Stimulated activated CD8-positive, alpha-beta memory T cell treated with anti-CD3 and anti-CD28 coated beads, Interleukin-15, amount 100 ng/mL, for 4 hours (primary cell): Measurements from ENCODE around the gene SPINK2.

Experiments used
- DNase-seq, 2 donors: peaks; one replicate each; pipeline ENCODE4 v3.0.0-alpha.2; 2020; ENCODE audit warnings: low read depth in 2 of 2

SPINK2 gene

DNA sequence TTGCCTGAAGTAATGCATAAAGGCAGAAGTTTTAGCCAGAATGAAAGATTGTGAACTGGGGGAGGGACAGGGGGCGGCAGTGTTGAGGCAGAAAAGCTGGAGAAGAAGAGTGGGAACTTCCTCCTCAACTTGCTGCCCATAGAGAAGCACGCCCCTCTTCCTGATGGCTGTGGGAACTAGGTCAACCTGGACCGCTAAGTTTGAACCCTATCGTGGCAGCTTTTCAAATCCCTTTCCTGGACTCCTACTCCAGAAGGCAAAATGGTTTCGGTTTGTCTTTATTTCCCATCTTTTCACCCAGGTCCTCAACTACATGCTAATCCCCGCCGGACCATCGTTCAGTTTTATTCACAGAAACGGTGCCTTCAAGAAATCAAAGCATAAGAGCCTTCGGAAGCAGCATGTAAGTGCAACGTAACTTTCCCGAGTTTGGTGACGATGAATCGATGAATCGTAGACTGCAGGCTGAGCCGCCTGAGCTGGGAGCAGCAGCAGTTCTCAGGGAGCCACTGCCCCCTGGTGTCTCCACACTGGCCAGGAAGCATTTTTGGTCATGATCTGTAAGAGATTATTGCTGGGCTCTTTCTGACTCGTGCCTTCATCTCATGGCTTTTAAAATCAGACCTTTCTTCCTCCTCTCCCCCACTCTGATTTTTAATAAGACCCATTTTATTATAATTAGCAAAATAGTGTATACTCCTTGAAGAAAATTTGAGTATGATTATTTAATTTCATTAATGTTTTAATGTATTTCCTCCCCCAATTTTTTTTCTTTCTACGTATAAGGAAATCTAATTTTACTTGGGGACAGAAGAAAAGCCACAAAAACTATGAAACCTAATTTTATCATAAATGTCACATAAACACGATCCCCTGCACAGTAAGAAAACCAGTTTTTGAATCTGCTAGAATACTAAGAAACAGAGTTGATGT is 21.4 kb downstream of the SPINK2 start:
- DNase-seq = peak; percentile 58 to 60

DNA sequence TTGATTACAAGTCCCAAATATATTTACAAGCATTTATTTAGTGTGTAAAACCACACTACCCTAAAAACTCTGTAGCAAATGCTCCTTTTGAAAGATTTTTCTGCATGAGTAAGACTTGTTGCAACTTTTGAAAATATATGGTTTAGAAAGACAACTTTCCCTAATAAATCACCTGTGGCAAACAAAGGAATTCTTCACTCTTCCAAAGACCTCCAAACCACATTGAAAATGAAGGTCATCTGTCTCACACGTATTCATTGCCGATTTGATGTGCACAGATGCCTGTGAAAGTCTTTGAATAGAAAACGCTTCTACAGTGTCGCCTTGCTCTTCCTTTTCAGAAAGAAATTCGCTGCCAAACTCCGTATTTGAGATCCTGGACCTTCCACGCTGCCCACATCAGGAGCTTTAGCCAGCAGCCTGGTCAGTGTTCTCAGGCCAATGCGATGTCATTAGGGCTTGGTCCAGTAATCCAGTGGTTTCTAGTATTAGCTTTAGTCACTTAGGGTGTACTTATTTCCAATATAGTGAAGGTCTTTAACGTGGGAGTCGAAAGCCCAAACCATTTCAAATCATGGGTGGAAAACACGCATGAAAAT is 22.2 kb downstream of the SPINK2 start:
- no peak for DNase-seq

DNA sequence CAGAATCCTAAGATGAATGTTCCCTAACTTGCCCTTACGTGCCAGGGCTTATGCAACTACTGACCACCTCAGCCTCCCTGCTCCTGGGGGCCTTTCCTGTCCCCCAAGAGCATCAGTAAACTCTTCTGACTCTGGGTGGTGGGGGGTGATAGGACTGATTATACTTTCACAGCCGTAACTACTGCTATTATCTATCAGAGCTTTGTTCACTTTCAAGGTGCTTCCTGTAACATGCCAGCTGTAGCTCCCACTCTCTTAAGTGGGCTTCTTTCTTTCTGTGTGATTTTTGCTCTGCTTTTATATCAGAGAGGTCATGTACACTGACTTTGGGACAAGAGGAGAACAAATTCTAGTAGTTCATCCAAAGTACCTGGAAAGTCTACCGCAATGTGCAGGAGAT is 25.3 kb downstream of the SPINK2 start:
- DNase-seq = no peak

DNA sequence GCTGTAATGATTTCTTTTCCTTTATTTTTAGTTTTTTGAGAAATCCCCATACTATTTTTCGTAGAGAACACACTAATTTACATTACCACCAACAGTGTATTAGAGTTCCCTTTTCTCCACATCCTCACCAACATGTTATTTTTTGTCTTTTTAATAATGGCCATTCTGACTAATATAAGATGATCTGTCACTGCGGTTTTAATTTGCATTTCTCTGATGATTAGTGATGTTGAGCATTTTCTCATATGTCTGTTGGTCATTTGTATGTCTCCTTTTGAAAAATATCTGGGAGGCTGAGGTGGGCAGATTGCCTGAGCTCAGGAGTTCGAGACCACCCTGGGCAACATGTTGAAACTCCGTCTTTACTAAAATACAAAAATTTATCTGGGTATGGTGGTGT is 30.2 kb downstream of the SPINK2 start:
- no peak for DNase-seq

DNA sequence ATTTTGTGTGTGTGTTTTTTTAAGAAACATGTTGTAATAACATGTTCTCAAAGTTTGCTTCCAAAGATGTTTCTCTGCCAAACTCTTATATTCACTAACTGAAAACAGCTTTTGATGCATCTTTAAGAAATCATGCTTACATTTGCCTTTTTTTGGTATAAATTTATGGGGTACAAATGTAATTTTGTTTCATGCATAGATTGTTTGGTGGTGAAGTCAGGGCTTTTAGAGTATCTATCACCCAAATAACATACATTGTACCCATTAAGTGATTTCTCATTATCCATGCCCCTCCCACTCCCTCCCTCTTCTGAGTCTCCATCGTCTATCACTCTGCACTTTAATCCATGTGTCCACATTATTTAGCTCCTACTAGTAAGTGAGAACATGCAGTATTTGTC is 30.8 kb downstream of the SPINK2 start:
- DNase-seq = no peak

DNA sequence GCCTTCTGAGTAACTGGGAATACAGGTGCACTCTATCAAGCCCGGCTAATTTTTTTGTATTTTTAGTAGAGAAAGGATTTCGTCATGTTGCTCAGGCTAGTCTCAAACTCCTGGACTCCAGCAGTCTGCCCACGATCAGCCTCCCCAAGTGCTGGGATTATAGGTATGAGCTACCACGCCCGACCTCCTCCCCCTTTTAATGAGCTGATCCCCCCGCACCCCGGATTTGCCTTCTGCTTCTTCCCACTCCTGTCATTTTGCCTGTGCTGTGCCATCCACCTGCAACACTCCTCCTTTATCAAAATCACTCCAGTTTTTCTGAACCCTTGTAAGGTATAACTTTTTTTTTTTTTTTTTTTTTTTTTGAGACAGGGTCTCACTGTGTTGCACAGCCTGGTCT is 33.4 kb downstream of the SPINK2 start:
- no peak for DNase-seq

DNA sequence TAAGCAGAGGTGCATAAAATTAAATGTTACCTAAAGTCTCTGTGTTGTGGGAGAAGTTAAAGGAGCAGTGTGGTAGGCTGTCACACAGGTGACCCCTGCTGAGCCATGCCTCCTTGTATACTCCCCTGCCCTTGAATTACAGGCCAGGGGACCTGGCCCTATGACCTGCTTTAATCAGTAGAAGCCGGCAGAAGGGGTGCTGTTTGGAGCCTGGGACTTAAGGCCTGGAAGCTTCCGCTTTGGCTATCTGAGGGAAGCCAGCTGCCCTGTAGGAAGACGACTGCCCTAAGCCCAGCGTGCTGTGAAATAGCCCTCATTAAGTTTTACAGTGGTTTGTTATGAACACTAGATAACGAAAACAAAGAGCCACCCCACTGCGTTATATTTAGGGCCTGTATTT is 34.1 kb downstream of the SPINK2 start:
- DNase-seq = no peak

DNA sequence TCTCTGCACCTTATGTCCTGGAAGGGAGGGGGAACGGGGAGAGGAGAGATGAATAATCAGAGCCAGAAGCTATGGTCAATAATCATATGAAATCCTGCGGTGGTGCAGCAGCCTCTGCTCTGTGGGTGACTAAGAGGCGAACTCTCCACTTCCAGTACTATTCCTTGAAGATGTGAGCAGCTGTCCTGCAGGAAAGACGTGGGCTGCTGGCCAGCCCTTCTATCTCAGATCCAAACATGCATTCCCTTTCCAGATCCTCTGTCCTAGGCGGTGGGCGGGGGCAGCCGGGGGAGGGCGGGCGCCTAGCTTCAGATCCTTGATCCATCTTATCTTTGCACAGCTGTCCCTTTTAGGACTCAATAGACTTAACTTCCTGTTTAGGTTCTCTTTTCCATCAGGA is 34.5 kb downstream of the SPINK2 start:
- DNase-seq = no peak

DNA sequence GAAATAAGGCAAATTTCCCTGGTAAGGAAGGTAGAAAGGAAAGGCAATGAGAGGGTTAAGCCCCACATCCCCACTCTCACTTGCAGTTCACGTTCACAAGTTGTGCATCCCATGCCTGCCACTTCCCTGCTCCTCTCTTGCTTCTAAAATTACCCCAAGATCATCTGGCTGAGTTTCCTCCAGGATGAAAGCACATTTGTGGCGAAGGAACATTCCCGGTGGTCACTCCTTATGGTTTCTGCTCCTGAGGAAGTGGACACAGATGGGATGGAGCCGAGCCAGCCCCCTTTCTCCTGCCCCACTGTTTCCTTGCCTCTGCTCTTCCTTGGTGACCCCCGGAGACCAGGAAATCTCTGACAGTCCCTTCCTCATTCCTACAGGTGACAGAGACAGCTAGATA is 37.5 kb downstream of the SPINK2 start:
- DNase-seq = no peak

DNA sequence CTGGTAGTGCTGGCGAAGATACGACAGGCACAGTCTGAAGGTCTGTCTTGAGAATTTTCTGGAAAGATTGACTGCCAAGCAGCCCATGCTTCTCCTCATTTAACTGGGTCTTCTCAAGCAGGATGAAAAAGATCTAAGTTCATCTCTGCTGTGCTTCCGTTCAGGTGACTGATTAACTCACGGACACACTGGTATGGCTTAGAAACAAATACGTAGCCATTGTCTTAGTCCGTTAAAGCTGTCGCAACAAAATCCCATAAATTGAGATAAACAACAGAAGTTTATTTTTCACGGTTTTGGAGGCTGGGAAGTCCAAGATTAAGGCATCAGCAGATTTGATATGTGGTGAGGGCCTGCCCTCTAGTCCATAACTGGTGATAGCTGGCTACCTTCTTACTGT is 39.5 kb downstream of the SPINK2 start:
- DNase-seq = no peak

DNA sequence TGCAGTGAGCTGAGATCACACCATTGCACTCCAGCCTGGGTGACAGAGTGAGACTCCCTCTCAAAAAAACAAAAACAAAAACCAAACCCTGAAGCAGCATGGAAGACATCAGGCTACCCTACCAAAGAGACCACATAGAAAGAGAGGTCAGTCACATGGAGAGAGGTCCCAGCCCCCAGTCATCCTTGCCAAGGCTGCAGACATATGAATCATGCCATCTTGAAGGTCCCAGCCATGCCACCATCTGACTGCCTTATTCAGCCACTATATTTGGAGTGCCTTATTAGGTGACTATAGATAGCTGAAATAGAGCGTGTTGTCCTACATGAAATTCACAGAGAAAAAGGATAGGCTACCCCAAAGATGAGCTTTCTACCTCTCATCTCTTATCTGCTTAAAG is 48.2 kb downstream of the SPINK2 start:
- no peak for DNase-seq

DNA sequence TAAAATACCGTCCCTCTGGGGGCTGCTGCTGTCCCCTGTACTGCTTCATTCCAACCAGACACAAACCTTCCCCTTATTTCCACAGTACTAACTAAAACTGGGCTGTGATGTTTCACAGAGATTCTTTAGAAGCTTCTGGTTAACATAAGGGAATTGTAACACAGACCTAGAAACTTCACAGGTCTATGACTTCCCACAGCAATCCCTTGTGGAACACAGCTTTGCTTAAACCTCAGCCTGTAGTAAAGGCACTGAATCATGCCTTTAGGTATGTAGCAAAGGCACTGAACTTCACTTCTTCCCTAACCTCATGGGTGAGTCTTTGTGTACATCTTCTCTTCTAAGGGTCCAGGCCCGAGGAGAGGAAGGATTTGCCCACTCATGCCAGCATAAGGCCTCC is 49.4 kb downstream of the SPINK2 start:
- DNase-seq = no peak

DNA sequence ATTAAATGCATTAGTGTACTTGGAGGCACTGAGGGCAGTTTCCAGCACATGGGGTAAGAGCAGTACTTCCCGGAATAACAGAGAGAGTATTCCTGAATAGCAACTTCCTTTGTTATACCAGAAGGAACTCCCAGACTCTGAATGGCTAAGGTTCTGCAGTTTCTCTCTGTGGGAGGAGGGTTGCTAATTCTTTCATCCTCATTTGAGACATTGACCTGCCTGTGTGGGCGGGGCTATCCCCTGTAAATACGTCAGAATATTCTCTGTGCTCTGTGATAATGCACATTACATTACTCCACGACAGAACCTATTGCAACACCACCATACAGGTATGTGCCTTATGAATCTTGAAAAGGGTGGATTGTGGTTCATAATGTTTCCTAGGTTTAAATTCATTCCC is 52.7 kb downstream of the SPINK2 start:
- DNase-seq = no peak

DNA sequence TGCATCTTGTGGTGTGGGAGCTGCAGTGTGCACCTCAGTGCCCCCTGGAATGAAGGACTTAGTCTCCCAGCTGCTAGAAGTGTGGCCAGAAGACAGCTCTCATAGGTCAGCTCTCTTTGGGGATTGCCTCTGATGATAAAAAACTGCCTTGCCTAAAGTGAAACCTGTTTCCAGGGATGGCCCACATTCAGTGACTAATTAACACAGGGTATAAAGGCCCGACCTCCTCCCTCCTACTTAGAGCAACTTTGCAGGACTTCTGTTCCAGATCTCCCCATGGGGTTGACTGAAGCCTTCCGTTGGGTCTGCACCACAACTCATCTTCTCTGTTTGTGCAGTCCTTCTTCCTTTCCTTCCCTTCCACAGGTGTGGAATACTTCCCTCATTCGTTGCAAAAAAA is 53.2 kb downstream of the SPINK2 start:
- no peak for DNase-seq

DNA sequence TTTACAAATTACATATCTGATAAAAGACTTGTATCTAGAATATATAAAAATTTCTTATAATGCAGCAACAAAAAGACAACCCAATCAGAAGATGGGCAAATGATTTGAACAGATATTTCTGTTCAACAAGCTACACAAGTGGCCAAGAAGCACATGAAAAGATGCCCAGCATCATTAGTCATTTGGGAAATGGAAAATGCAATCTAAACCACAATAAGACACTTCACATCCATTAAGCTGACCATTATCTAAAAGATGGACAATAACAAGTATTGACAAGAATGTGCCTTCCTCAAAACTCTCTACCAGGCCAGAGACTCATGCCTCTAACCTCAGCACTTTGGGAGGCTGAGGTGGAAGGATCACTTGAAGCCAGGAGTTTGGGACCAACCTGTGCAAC is 53.9 kb downstream of the SPINK2 start:
- no peak for DNase-seq

DNA sequence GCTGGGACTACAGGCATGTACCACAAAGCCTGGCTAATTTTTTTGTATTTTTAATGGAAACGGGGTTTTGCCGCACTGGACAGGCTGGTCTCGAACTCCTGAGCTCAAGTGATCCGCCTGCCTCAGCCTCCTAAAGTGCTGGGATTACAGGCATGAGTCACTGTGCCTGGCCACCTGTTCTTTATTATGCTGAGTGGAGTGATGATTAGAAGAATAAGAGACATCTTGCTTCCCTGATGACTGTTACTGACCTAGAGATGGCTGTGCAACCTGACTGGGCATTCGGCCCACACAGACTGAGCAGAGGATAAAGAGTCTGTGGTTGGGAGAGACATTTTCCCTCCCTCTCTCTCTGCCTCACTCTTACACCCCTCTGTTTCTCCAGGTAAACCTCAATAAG is 56.7 kb downstream of the SPINK2 start:
- no peak for DNase-seq

DNA sequence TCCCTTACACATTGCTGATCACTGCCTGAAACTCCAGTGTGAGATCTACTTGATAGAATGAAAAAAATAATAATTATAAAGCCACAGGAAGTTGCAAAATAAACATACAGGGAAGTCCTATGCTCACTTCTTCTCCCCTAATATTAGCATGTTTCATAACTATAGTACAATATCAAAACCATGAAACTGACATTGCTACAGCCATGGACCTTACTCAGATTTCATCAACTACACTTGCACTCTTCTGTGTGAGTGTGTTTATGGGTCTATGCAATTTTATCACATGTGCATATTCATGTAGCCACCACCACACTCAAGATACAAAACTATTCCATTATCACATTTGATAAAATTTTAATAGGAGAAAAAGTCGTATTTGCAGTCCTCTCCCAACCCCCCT is 57.3 kb downstream of the SPINK2 start:
- DNase-seq = no peak

DNA sequence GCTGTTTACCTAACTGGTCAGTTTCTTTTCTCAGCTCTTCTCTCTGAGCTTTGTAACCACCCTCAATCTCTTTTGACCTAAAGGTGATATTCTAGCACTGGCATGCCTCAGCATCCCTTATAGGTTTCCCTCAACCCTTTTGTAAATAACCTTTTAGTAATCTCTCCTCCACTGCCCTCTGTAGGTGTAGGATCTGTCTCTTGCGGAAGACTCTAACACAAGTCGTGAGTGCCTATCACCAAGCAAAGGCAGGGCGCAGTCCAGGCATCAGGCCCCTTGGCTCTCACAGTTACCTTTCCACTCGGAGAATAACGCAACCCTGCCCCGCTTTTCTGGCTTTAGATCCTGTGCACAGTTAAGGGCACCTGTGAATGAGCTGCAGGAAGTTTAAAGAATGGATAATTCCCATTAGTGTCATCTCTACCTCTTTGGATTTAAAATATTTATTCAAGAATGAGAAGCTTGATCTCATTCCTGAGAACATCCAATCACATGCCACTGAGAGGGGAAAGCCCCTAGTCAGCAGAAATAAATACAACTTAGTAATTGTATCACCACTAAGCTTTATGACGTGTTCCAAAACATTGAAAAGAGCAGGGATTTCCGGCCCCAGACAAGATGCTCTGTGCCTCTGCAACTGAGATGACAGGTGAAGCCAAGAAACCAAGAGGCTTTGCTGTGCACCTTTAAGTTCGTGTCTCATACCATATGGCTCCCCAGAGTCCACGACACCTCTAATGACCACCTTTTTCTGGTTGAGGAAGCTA is 58.8 kb downstream of the SPINK2 start:
- DNase-seq = no peak

DNA sequence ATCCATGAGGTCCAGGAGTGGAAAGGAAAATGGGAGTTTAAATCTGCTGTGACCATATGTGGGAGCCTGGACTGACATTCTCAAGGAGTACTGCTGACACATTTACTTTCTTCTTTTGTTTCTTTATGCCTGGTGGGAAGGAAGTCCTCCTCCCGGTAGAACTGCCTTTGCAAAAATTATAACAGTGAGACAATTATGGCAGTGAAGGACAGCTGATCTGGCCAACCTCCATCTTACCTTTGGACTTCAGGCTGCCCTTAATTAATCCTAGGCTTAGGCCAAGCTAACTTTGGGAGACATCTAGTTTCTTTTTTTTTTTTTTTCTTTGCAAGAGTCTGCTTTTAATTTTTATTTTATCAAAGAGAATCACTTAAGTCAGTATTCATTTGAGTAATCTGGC is 61.3 kb downstream of the SPINK2 start:
- DNase-seq = no peak
